Neural progenitor cell (in vitro differentiated cells): ENCODE data around the gene EDEM3.

Experiments
- EZH2 ChIP-seq: fragments of 200-600 bp; sonication (generic); IDR thresholded peaks from 2 replicates; pipeline ENCODE4 v1.6.1; 2017; ENCODE audit warnings: antibody characterized with exemption, mild to moderate bottlenecking, moderate library complexity
- EZH2phosphoT487 ChIP-seq: fragments of 200-600 bp; sonication (generic); IDR thresholded peaks from 2 replicates; pipeline ENCODE4 v1.6.1; 2017; ENCODE audit warnings: antibody characterized with exemption
- TF ChIP-seq, protein P1 (sequence below): fragments of 200-600 bp; sonication (generic); IDR thresholded peaks from 2 replicates; pipeline ENCODE4 v1.5.1; 2017; ENCODE audit warnings: antibody characterized with exemption, mild to moderate bottlenecking

DNA sequence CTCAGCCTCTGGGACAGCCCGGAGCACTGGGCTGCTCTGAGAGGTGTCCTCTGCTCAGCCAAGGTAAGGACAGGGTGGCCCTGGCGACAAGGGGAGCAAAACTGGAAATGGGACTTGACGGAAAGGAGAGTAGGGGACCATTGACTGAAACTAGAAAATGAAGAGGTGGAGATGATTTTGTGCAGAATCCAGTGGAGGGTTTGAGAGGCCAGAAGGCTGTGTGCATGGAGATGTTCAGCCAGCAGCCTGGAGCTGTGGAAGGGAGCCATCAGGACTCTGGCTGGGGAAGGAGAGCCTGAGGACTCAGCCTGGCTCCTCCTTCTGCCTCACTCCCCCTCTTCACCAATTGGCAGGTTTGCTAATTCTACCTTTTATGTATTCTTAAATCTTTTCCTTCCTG is 114.2 kb downstream of the EDEM3 start:
- TF ChIP-seq EZH2phosphoT487 = no peak
- TF ChIP-seq, protein P1, sequence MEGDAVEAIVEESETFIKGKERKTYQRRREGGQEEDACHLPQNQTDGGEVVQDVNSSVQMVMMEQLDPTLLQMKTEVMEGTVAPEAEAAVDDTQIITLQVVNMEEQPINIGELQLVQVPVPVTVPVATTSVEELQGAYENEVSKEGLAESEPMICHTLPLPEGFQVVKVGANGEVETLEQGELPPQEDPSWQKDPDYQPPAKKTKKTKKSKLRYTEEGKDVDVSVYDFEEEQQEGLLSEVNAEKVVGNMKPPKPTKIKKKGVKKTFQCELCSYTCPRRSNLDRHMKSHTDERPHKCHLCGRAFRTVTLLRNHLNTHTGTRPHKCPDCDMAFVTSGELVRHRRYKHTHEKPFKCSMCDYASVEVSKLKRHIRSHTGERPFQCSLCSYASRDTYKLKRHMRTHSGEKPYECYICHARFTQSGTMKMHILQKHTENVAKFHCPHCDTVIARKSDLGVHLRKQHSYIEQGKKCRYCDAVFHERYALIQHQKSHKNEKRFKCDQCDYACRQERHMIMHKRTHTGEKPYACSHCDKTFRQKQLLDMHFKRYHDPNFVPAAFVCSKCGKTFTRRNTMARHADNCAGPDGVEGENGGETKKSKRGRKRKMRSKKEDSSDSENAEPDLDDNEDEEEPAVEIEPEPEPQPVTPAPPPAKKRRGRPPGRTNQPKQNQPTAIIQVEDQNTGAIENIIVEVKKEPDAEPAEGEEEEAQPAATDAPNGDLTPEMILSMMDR = no peak
- TF ChIP-seq EZH2 = no peak
